ENCODE measurements around the gene B3GAT1.

The B3GAT1 gene

GRCh38 chr11:134341805-134342571, 70.1 kb downstream of the B3GAT1 start:
- Histone ChIP-seq H3K36me3 (ENCODE audit: control insufficient read depth in 2 of 2, insufficient read depth in 2 of 2, low read length in 2 of 2) (no peaks in the 10 kb centered on the region), H3K4me3 (ENCODE audit: low read length in 2 of 2) (no peak overlapping the region), H3K4me1 (ENCODE audit: control insufficient read depth, insufficient read depth, low read length) (no peaks in the 10 kb centered on the region), H3K27me3 (ENCODE audit: control insufficient read depth in 1 of 2, insufficient read depth in 2 of 2, low read length in 2 of 2) (no peaks in the 10 kb centered on the region), H3K27ac (ENCODE audit: low read length) (no peak overlapping the region), H3K9me3 (ENCODE audit: control insufficient read depth in 2 of 2, low read length in 2 of 2) (no peaks in the 10 kb centered on the region), H3K9ac (ENCODE audit: low read length in 2 of 2) (no peak overlapping the region)

DNA sequence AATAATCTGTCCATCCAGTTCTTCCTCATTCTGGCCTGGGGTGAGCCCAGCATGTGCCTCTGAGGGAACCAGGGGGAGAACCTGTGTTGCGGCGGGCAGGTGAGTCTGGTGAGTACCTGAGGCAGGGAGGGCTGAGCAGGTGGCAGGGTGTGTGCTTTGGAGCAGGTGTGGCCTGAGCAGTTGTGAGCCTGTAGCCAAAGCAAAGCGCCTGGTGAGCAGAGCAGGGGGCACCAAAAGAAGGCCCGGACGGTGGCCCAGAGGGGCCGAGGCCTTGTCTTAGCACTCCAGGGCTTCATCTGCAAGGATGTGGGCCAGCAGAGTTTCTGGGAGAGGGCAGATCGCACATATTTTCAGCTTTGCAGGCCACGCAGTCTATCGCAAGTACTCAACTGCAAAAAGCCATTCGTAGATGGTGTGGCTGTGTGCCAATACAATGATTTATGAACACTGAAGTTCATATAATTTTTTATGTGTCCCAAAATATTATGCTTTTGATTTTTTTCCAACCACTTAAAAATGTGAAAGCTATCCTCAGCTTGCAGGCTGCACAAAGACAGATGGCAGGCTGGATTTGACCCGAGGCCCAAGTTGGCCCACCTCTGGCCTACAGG, 71.6 kb downstream of the B3GAT1 start:
- Histone ChIP-seq H3K27ac (ENCODE audit: low read length) (no peak overlapping the region), H3K36me3 (ENCODE audit: control insufficient read depth in 2 of 2, insufficient read depth in 2 of 2, low read length in 2 of 2) (no peaks in the 10 kb centered on the region), H3K27me3 (ENCODE audit: control insufficient read depth in 1 of 2, insufficient read depth in 2 of 2, low read length in 2 of 2) (no peaks in the 10 kb centered on the region), H3K9me3 (ENCODE audit: control insufficient read depth in 2 of 2, low read length in 2 of 2) (no peaks in the 10 kb centered on the region), H3K9ac (ENCODE audit: low read length in 2 of 2) (no peak overlapping the region), H3K4me3 (ENCODE audit: low read length in 2 of 2) (no peak overlapping the region), H3K4me1 (ENCODE audit: control insufficient read depth, insufficient read depth, low read length) (no peaks in the 10 kb centered on the region)

- H3K9ac ChIP-seq (ENCODE audit: low read length in 2 of 2) = no peak overlapping the region
- H3K36me3 ChIP-seq (ENCODE audit: control insufficient read depth in 2 of 2, insufficient read depth in 2 of 2, low read length in 2 of 2) = no peaks in the 10 kb centered on the region
- no peaks in the 10 kb centered on the region for H3K27me3 ChIP-seq (ENCODE audit: control insufficient read depth in 1 of 2, insufficient read depth in 2 of 2, low read length in 2 of 2)
- no peaks in the 10 kb centered on the region for H3K4me1 ChIP-seq (ENCODE audit: control insufficient read depth, insufficient read depth, low read length)
- no peak overlapping the region for H3K27ac ChIP-seq (ENCODE audit: low read length)
- H3K4me3 ChIP-seq (ENCODE audit: low read length in 2 of 2) = no peak overlapping the region
- no peaks in the 10 kb centered on the region for H3K9me3 ChIP-seq (ENCODE audit: control insufficient read depth in 2 of 2, low read length in 2 of 2)
Measured at GRCh38 chr11:134339756-134340155, 72.3 kb downstream of the B3GAT1 start.

DNA sequence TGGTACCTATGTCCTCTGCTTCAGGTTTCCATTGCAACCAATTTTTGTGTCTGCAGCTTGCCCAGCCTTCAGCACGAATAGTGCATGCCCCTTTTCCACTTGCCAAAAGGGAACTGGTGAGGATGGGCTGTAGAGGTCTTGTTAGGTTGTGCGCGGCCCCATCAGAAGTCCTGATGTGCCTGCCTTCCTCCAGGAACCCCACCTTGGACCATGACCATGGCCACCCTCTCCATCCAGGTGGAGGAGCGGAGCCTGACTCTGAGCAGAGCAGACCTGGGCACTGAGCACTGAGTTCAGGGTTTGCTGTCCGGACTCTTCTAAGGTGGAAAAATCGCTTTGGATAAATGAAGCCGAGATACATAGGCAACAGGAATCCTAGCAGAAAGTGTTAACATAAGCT, 73.4 kb downstream of the B3GAT1 start:
- H3K4me3 ChIP-seq (ENCODE audit: low read length in 2 of 2) = no peak overlapping the region
- H3K9me3 ChIP-seq (ENCODE audit: control insufficient read depth in 2 of 2, low read length in 2 of 2) = no peaks in the 10 kb centered on the region
- no peaks in the 10 kb centered on the region for H3K36me3 ChIP-seq (ENCODE audit: control insufficient read depth in 2 of 2, insufficient read depth in 2 of 2, low read length in 2 of 2)
- no peak overlapping the region for H3K27ac ChIP-seq (ENCODE audit: low read length)
- no peak overlapping the region for H3K9ac ChIP-seq (ENCODE audit: low read length in 2 of 2)
- no peaks in the 10 kb centered on the region for H3K4me1 ChIP-seq (ENCODE audit: control insufficient read depth, insufficient read depth, low read length)
- H3K27me3 ChIP-seq (ENCODE audit: control insufficient read depth in 1 of 2, insufficient read depth in 2 of 2, low read length in 2 of 2) = no peaks in the 10 kb centered on the region

DNA sequence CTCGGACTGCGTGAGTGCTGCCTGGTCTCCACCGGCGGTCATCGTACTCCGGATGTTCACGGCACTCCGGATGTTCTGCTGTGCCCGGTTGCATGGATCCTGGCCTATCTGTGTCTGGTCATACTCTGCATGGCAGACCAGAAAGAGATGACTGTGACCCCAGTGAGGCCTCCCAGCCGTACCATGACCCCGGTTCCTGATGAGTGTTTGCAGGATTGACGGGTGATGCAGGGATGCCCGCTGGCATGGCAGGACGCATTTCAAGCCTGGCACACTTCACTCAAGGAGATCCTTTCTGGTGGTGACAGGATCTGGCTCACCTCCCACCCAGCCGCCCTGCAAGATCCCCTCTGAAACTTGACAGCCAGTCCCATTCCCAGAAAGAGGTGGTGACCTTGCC, 74.0 kb downstream of the B3GAT1 start:
- H3K9ac ChIP-seq (ENCODE audit: low read length in 2 of 2) = no peak overlapping the region
- no peak overlapping the region for H3K4me3 ChIP-seq (ENCODE audit: low read length in 2 of 2)
- H3K4me1 ChIP-seq (ENCODE audit: control insufficient read depth, insufficient read depth, low read length) = no peaks in the 10 kb centered on the region
- no peaks in the 10 kb centered on the region for H3K9me3 ChIP-seq (ENCODE audit: control insufficient read depth in 2 of 2, low read length in 2 of 2)
- H3K27ac ChIP-seq (ENCODE audit: low read length) = no peak overlapping the region
- H3K36me3 ChIP-seq (ENCODE audit: control insufficient read depth in 2 of 2, insufficient read depth in 2 of 2, low read length in 2 of 2) = no peaks in the 10 kb centered on the region
- H3K27me3 ChIP-seq (ENCODE audit: control insufficient read depth in 1 of 2, insufficient read depth in 2 of 2, low read length in 2 of 2) = no peaks in the 10 kb centered on the region

GRCh38 chr11:134337051-134337450, 75.0 kb downstream of the B3GAT1 start:
- Histone ChIP-seq H3K4me1 (ENCODE audit: control insufficient read depth, insufficient read depth, low read length) (peaks cover 8% of the 10 kb centered on the region), H3K36me3 (ENCODE audit: control insufficient read depth in 2 of 2, insufficient read depth in 2 of 2, low read length in 2 of 2) (no peaks in the 10 kb centered on the region), H3K9me3 (ENCODE audit: control insufficient read depth in 2 of 2, low read length in 2 of 2) (no peaks in the 10 kb centered on the region), H3K9ac (ENCODE audit: low read length in 2 of 2) (no peak overlapping the region), H3K27me3 (ENCODE audit: control insufficient read depth in 1 of 2, insufficient read depth in 2 of 2, low read length in 2 of 2) (no peaks in the 10 kb centered on the region), H3K4me3 (ENCODE audit: low read length in 2 of 2) (no peak overlapping the region), H3K27ac (ENCODE audit: low read length) (no peak overlapping the region)

- Histone ChIP-seq H3K9me3 (ENCODE audit: control insufficient read depth in 2 of 2, low read length in 2 of 2) (no peaks in the 10 kb centered on the region), H3K27ac (ENCODE audit: low read length) (no peak overlapping the region), H3K36me3 (ENCODE audit: control insufficient read depth in 2 of 2, insufficient read depth in 2 of 2, low read length in 2 of 2) (no peaks in the 10 kb centered on the region), H3K4me1 (ENCODE audit: control insufficient read depth, insufficient read depth, low read length) (peaks cover 13% of the 10 kb centered on the region), H3K27me3 (ENCODE audit: control insufficient read depth in 1 of 2, insufficient read depth in 2 of 2, low read length in 2 of 2) (no peaks in the 10 kb centered on the region), H3K4me3 (ENCODE audit: low read length in 2 of 2) (no peak overlapping the region), H3K9ac (ENCODE audit: low read length in 2 of 2) (no peak overlapping the region)
Measured at GRCh38 chr11:134334796-134335571, 77.1 kb downstream of the B3GAT1 start.

DNA sequence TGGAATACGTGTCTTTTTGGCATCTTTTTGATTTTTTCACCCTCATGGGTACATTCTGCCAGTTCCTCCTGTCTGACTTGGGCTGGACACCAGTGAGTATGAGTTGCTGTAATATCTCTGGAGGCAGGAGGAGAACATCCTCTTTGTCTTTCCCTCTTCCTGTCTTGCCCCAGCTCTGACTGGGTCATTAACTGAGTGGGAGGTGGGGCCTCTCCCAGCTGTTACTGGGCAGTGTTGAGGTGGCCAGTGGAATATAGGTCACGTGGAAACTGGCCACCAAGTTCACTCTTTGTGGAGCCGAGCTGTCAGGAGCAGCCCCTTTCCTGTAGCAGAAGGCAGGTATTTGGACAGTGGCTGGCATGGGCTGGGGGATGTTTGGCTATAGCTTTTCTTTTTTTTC, 78.1 kb downstream of the B3GAT1 start:
- H3K27ac ChIP-seq (ENCODE audit: low read length) = no peak overlapping the region
- no peaks in the 10 kb centered on the region for H3K36me3 ChIP-seq (ENCODE audit: control insufficient read depth in 2 of 2, insufficient read depth in 2 of 2, low read length in 2 of 2)
- H3K27me3 ChIP-seq (ENCODE audit: control insufficient read depth in 1 of 2, insufficient read depth in 2 of 2, low read length in 2 of 2) = no peaks in the 10 kb centered on the region
- H3K4me3 ChIP-seq (ENCODE audit: low read length in 2 of 2) = no peak overlapping the region
- H3K4me1 ChIP-seq (ENCODE audit: control insufficient read depth, insufficient read depth, low read length) = peaks cover 13% of the 10 kb centered on the region
- H3K9ac ChIP-seq (ENCODE audit: low read length in 2 of 2) = no peak overlapping the region
- H3K9me3 ChIP-seq (ENCODE audit: control insufficient read depth in 2 of 2, low read length in 2 of 2) = no peaks in the 10 kb centered on the region

GRCh38 chr11:134333312-134333711, 78.7 kb downstream of the B3GAT1 start:
- H3K4me3 ChIP-seq (ENCODE audit: low read length in 2 of 2) = no peak overlapping the region
- no peak overlapping the region for H3K9ac ChIP-seq (ENCODE audit: low read length in 2 of 2)

GRCh38 chr11:134332782-134333181, 79.3 kb downstream of the B3GAT1 start:
- Histone ChIP-seq H3K4me1 (ENCODE audit: control insufficient read depth, insufficient read depth, low read length) (peaks cover 13% of the 10 kb centered on the region), H3K36me3 (ENCODE audit: control insufficient read depth in 2 of 2, insufficient read depth in 2 of 2, low read length in 2 of 2) (no peaks in the 10 kb centered on the region), H3K9ac (ENCODE audit: low read length in 2 of 2) (no peak overlapping the region), H3K27me3 (ENCODE audit: control insufficient read depth in 1 of 2, insufficient read depth in 2 of 2, low read length in 2 of 2) (no peaks in the 10 kb centered on the region), H3K9me3 (ENCODE audit: control insufficient read depth in 2 of 2, low read length in 2 of 2) (no peaks in the 10 kb centered on the region), H3K4me3 (ENCODE audit: low read length in 2 of 2) (peak overlapping the region; percentile 68 to 79), H3K27ac (ENCODE audit: low read length) (no peak overlapping the region)

More at GRCh38 chr11:134333312-134333711, 78.7 kb downstream of the B3GAT1 start:
- H3K27ac ChIP-seq (ENCODE audit: low read length) = no peak overlapping the region
- H3K27me3 ChIP-seq (ENCODE audit: control insufficient read depth in 1 of 2, insufficient read depth in 2 of 2, low read length in 2 of 2) = no peaks in the 10 kb centered on the region
- no peaks in the 10 kb centered on the region for H3K36me3 ChIP-seq (ENCODE audit: control insufficient read depth in 2 of 2, insufficient read depth in 2 of 2, low read length in 2 of 2)
- no peaks in the 10 kb centered on the region for H3K9me3 ChIP-seq (ENCODE audit: control insufficient read depth in 2 of 2, low read length in 2 of 2)
- H3K4me1 ChIP-seq (ENCODE audit: control insufficient read depth, insufficient read depth, low read length) = peaks cover 13% of the 10 kb centered on the region
